SU-DHL-6 (cell line): ENCODE results near the gene TTC16.

Experiments
- H2AFZ ChIP-seq: fragments of 200-600 bp; sonication (generic); 2 replicates; pipeline ENCODE4 v1.6.1; 2014; ENCODE audit warnings: low read depth, mild to moderate bottlenecking, moderate library complexity, mixed read lengths, antibody characterized with exemption, low read length; ENCODE audit not compliant: severe bottlenecking
- H3F3A ChIP-seq: fragments of 200-600 bp; shearing (Covaris generic); 2 replicates; pipeline ENCODE4 v1.6.0; 2016; ENCODE audit warnings: antibody characterized with exemption, mild to moderate bottlenecking; ENCODE audit not compliant: insufficient read depth
- H3K27ac ChIP-seq: fragments of 200-600 bp; sonication (generic); 2 replicates; pipeline ENCODE4 v1.5.1; 2016; ENCODE audit warnings: low read depth, mild to moderate bottlenecking, low read length, moderate library complexity, mixed read lengths
- H3K27me3 ChIP-seq: fragments of 200-600 bp; sonication (generic), shearing (Covaris generic); 2 replicates; pipeline ENCODE4 v1.6.0; 2014; ENCODE audit warnings: mild to moderate bottlenecking, low read length
- H3K36me3 ChIP-seq: fragments of 200-600 bp; sonication (generic); 2 replicates; pipeline ENCODE4 v1.6.1; 2014; ENCODE audit warnings: mild to moderate bottlenecking, low read length, mixed read lengths
- H3K4me2 ChIP-seq: fragments of 300-600, 200-600 bp; shearing (Covaris generic), sonication (generic); 2 replicates; pipeline ENCODE4 v1.6.0; 2014; ENCODE audit warnings: low read length, low read depth, mild to moderate bottlenecking; ENCODE audit not compliant: poor library complexity, severe bottlenecking
- H3K4me3 ChIP-seq: fragments of 200-600 bp; sonication (generic); 2 replicates; pipeline ENCODE4 v1.5.1; 2014; ENCODE audit warnings: antibody characterized with exemption, low read length, mild to moderate bottlenecking, mixed read lengths; ENCODE audit not compliant: insufficient read depth, poor library complexity, severe bottlenecking
- H3K79me2 ChIP-seq: fragments of 200-600 bp; sonication (generic); 2 replicates; pipeline ENCODE4 v1.6.1; 2014; ENCODE audit warnings: mild to moderate bottlenecking, low read length, moderate library complexity; ENCODE audit not compliant: insufficient read depth
- H3K9ac ChIP-seq: fragments of 200-600 bp; sonication (generic); 2 replicates; pipeline ENCODE4 v1.7.0; 2014; ENCODE audit warnings: mild to moderate bottlenecking, low read length
- H3K9me2 ChIP-seq: fragments of 200-600 bp; sonication (generic); replicated peaks from 2 replicates; pipeline ENCODE4 v1.6.1; 2014; ENCODE audit warnings: low read length; ENCODE audit not compliant: insufficient read depth
- H3K9me3 ChIP-seq: fragments of 200-600 bp; sonication (generic); 2 replicates; pipeline ENCODE4 v1.6.1; 2014; ENCODE audit warnings: low read length, mixed read lengths; ENCODE audit not compliant: insufficient read depth
- H4K20me1 ChIP-seq: fragments of 200-600 bp; sonication (generic); 2 replicates; pipeline ENCODE4 v1.6.1; 2014; ENCODE audit warnings: low read depth, mild to moderate bottlenecking, antibody characterized with exemption, low read length, moderate library complexity, mixed read lengths
- CTCF ChIP-seq: fragments of 200-600 bp; sonication (generic); IDR thresholded peaks from one replicate; pipeline ENCODE4 v1.5.1; 2017; ENCODE audit warnings: antibody characterized with exemption, mild to moderate bottlenecking, low read length, moderate library complexity; ENCODE audit not compliant: insufficient read depth, poor library complexity, severe bottlenecking
- EZH2phosphoT487 ChIP-seq: fragments of 200-600 bp; sonication (generic), shearing (Covaris generic); conservative IDR thresholded peaks from 2 replicates; pipeline ENCODE4 v1.6.1; 2018; ENCODE audit warnings: mild to moderate bottlenecking, antibody characterized with exemption, low read length, moderate library complexity, mixed read lengths

TTC16 gene

GRCh38 chr9:127753622-127754021, 37.7 kb downstream of the TTC16 start:
- no peaks in the 10 kb centered on the region for H3K27me3 ChIP-seq
- no peak for TF ChIP-seq CTCF
- TF ChIP-seq EZH2phosphoT487: no peak
- no peaks in the 10 kb centered on the region for H3K36me3 ChIP-seq
- no peak overlapping the region for H3K4me2 ChIP-seq
- no peaks in the 10 kb centered on the region for H3K79me2 ChIP-seq
- no peaks in the 10 kb centered on the region for H3K9me2 ChIP-seq
- H3K9me3 ChIP-seq: no peaks in the 10 kb centered on the region
- H4K20me1 ChIP-seq: no peaks in the 10 kb centered on the region
- no peaks in the 10 kb centered on the region for H3F3A ChIP-seq
- no peak overlapping the region for H2AFZ ChIP-seq
- H3K27ac ChIP-seq: no peak overlapping the region
- H3K9ac ChIP-seq: no peak overlapping the region
- no peak overlapping the region for H3K4me3 ChIP-seq

GRCh38 chr9:127754099-127755060, 38.5 kb downstream of the TTC16 start:
- no peaks in the 10 kb centered on the region for H3K27me3 ChIP-seq
- H3K36me3 ChIP-seq: no peaks in the 10 kb centered on the region
- H3K9me3 ChIP-seq: no peaks in the 10 kb centered on the region
- no peaks in the 10 kb centered on the region for H3K9me2 ChIP-seq
- no peak overlapping the region for H3K4me3 ChIP-seq
- H3F3A ChIP-seq: no peaks in the 10 kb centered on the region
- no peaks in the 10 kb centered on the region for H3K79me2 ChIP-seq
- no peak overlapping the region for H3K9ac ChIP-seq
- no peaks in the 10 kb centered on the region for H4K20me1 ChIP-seq
- H2AFZ ChIP-seq: no peak overlapping the region
- H3K27ac ChIP-seq: no peak overlapping the region
- TF ChIP-seq CTCF (no peak), EZH2phosphoT487 (no peak)
- no peak overlapping the region for H3K4me2 ChIP-seq

- no peak for TF ChIP-seq CTCF
- no peak for TF ChIP-seq EZH2phosphoT487
- H3F3A ChIP-seq: no peaks in the 10 kb centered on the region
- H3K9ac ChIP-seq: no peak overlapping the region
- no peaks in the 10 kb centered on the region for H3K27me3 ChIP-seq
- no peaks in the 10 kb centered on the region for H3K79me2 ChIP-seq
- no peaks in the 10 kb centered on the region for H3K9me3 ChIP-seq
- no peaks in the 10 kb centered on the region for H4K20me1 ChIP-seq
- H3K4me2 ChIP-seq: no peak overlapping the region
- no peak overlapping the region for H2AFZ ChIP-seq
- no peaks in the 10 kb centered on the region for H3K9me2 ChIP-seq
- H3K4me3 ChIP-seq: no peak overlapping the region
- H3K36me3 ChIP-seq: no peaks in the 10 kb centered on the region
- H3K27ac ChIP-seq: no peak overlapping the region
These were observed 39.5 kb downstream of the TTC16 start for GRCh38 chr9:127755061-127756060.
